GM19238 (cell line): ENCODE measurements around the gene CR1L.
"Not testable (repeated sequence)": the region's sequence is repeated elsewhere in the genome, so short reads cannot be mapped to it uniquely, and the experiment has no call there.

ENCODE experiments used
- DNase-seq: peaks from one replicate; pipeline ENCODE4 v3.0.0; 2011; ENCODE audit warnings: low spot score; ENCODE audit not compliant: insufficient read length

CR1L gene

DNA sequence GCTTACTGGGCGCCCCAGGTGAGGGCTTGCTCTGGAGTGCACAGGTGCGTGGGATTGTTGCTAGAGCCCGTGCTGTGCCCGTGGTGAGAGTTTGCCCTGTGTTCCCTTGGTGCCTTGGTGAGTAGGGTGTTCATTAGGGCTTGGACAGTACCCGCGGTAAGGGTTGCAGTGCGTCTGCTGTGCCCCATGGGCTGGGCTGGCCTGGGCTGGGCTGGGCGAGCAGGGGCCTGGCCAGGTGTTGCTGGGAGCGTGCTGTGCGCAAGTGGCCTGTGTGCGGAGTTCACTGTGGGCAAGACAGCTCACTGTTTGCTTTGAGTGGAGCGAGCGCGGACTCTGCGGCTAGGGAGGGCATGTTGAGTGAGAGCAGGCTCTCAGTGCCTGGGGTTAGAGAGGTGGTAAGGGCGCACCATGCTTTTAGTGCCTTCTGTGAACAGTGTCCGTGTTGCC lies 725 bp downstream of the CR1L start:
- no peak for DNase-seq

GRCh38 chr1:207646171-207646570 lies 1.2 kb downstream of the CR1L start:
- no peak for DNase-seq

DNA sequence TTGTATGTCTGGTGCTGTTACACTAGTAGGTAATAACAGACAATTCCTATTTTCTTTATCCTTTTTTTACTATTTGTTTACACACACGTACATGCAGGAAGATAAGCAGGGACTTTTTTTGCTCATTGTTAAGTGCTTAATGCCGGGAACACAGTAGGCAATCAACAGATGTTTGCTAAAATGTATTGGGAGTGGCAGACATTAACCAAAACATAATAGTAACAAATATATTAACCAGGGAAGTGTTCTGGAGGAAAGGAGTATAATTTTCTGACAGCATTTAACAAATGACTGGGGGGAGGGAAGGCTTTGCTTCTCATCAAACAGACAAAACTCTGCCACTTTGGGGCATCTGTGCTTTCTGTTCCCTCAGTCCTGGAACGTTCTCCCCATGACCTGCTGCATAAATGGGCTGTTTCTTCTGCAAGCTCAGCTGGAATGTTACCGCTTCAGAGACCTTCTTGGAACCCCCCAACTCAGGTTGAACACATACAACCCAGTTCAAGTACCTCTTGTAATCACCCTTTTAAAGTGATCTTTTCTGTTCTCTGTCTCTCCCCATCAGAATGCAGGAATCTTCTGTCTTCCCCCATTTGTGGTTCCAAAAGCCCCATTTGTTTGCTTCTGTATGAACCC lies 2.1 kb downstream of the CR1L start:
- no peak for DNase-seq

DNA sequence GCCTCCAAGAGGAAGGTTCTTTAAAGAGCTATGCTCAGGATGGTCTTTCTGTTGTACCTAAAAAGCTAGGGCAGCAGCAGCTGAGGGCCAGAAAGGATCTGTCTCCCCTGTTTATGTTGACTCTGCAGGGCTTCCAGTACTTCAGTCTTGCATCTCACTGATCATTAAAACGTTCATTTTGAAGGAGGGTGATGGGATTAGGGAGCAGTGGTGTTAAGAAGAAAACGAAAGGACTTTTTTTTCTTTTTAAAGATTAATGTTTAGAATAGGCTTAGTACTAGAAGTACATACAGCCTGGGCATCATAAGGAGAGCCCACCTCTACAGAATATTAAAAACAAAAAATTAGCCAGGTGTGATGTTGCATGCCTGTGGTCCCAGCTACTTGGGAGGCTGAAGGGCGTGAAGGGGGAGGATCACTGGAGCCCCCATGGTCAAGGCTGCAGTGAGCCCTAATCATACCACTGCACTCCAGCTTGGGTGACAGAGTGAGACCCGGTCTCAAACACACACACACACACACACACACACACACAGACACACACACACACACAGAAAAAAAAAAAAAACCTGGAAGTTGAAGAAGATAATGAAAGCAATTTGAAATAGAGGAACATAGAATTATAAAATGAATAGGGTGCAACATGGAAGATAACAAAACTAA lies 2.9 kb downstream of the CR1L start:
- no peak for DNase-seq

- DNase-seq, result no peak
Measured at GRCh38 chr1:207648334-207649209, 3.6 kb downstream of the CR1L start.

GRCh38 chr1:207649210-207649753 lies 4.3 kb downstream of the CR1L start:
- DNase-seq, result no peak

DNA sequence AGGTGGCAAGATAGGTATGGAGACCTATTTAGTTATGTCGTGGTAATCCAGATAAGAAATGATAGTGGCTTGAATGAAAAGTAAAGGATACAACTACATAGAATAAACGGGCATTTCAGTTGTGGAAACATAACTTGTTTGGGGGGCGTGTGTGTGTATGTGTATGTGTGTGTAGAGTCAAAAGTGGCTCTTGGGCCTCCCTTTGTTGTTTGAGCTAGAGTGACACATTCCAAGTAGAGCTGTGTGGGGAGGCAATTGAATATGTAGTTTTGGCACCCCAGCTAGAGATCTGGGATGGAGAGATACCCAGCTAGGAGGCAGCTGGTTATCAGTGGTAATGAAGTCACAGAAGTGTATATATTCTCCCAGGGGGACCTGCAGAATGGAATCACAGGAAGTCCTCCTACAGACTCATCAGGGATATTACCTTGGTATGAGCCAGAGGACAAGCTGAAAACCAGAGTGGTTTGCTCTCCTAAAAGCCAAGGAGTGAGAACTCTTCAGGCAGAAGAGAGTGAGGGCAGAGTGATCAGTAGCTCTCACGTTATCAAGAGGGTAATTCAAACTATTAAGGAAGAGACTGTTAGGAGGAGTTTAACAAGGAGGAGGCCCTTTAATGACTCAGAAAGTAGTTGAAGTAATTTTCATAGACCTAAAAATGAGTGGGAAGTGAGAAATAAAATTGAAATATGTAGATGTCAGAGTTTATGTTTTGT lies 5.1 kb downstream of the CR1L start:
- DNase-seq, result no peak

DNA sequence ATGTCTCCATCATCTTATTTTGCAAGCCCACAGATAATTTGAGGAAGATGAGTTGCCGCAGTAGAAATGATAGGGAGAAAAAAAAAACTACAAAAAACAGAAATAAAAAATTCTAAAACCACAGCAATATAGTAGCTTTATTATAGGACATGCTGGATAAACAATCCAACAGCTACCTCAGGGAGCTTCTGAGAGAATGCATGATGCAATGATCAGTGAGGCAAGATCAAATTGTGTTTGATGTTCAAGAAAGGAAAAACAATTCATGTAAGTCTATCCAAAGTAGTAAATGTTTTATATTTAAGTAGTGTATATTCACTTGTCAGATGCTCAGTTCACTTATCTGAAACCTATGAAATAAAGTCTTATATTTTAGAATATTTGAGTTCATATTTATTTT lies 6.7 kb downstream of the CR1L start:
- DNase-seq, result no peak

- DNase-seq, result no peak
Measured at GRCh38 chr1:207654320-207654719, 9.4 kb downstream of the CR1L start.

- no peak for DNase-seq
Measured at GRCh38 chr1:207658408-207658807, 13.5 kb downstream of the CR1L start.

- no peak for DNase-seq
Measured at GRCh38 chr1:207658904-207659485, 14.1 kb downstream of the CR1L start.

DNA sequence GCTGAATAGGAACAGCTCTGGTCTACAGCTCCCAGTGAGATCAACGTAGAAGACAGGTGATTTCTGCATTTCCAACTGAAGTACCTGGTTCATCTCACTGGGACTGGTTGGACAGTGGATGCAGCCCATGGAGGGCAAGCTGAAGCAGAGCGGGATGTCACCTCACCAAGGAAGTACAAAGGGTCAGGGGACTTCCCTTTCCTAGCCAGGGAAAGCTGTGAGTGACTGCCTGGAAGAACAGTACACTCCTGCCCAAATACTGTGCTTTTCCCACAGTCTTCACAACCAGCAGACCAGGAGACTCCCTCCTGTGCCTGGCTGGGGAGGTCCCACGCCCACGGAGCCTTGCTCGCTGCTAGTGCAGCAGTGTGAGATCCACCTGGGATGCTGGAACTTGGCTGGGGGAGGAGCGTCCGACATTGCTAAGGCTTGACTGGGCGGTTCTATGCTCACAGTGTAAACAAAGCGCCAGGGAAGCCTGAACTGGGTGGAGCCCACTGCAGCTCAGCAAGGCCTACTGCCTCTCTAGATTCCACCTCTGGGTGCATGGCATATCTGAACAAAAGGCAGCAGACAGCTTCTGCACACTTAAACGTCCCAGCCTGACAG lies 14.7 kb downstream of the CR1L start:
- no peak for DNase-seq

DNA sequence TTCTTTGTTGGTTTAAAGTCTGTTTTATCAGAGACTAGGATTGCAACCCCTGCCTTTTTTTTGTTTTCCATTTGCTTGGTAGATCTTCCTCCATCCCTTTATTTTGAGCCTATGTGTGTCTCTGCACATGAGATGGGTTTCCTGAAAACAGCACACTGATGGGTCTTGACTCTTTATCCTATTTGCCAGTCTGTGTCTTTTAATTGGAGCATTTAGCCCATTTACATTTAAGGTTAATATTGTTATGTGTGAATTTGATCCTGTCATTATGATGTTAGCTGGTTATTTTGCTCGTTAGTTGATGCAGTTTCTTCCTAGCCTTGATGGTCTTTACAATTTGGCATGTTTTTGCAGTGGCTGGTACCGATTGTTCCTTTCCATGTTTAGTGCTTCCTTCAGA lies 16.5 kb downstream of the CR1L start:
- DNase-seq, result not testable (repeated sequence)

- DNase-seq, result no peak
Measured at GRCh38 chr1:207666342-207666741, 21.4 kb downstream of the CR1L start.

GRCh38 chr1:207669528-207670009 lies 24.6 kb downstream of the CR1L start:
- no peak for DNase-seq

DNA sequence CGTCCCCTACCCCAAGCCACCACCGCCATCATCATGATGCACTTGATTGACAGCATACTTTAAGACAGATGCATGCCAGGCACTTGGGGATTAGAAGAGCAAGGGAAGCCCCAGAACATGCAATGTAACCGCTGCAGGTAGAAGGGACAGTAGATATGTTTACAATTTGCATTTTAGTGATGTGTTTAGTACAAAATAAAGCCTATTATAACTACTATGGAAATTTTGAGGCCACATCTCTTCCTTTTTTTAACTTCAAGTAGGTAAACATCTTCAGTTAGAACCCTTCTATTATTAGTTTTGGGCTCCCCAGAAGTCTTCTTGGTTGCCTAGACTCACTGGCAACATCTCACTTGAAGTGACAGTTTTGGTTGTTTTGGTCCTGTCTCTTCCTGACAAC lies 25.3 kb downstream of the CR1L start:
- DNase-seq, result no peak

DNA sequence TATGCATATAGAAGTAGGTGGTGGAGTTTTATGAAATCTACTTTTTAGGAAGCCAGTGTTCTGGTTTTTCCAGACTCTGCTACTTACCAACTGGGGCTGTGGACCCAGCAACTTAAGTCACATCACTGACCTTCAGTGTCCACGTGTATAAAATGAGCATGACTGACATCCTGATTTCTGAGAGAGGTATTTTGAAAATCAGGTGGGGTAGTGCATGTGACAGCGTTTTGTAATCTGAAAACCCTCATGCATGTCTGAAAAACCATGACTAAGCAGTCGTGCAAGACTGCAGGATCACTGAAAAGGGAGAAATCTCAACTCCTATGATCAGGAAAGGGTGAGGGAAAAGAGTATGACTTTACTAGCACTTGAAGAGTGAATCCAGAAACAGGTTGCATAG lies 26.1 kb downstream of the CR1L start:
- no peak for DNase-seq

GRCh38 chr1:207672522-207673130 lies 27.7 kb downstream of the CR1L start:
- no peak for DNase-seq

DNA sequence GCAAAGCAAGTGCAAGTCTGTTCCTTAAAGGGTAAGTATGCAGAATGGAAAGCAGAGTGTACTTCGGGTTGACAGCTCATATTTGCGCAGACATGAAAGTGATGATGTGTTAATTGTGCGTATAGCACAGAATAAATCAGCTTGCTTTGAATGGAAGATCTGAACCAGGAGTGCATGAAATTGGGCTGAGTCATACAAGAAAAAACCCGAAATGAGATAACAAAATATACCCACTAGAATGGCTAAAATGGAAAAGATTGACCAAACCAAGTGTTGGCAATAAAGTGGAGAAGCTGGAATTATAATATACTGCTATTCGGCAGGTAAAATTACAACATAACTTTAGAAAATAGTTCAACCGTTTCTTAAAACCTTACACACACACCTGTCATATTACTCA lies 28.5 kb downstream of the CR1L start:
- DNase-seq, result no peak

GRCh38 chr1:207676153-207676552 lies 31.2 kb downstream of the CR1L start:
- DNase-seq, result no peak
